ENCODE results near the gene CSNK2B. TPM values are rescaled to one million over a fixed set of nuclear protein-coding genes. Genes with fewer than 3 reads are reported as not detected.

The CSNK2B gene
- total RNA-seq, 2 experiments from 2014 or later = 215 to 219 TPM

- peaks cover 3% of the 10 kb centered on the region for H3K4me1 Mint-ChIP-seq (ENCODE audit: low read depth)
- no peak overlapping the region for H3K4me3 Mint-ChIP-seq
- peaks cover 9% of the 10 kb centered on the region for H3K36me3 Mint-ChIP-seq (ENCODE audit: low read depth)
- H3K27ac Mint-ChIP-seq = no peak overlapping the region
- H3K9me3 Mint-ChIP-seq = no peaks in the 10 kb centered on the region
- peak; percentile 33 for DNase-seq
- no peaks in the 10 kb centered on the region for H3K27me3 Mint-ChIP-seq (ENCODE audit: low read depth)
- intact Hi-C loops (cut with micrococcal nuclease) = no loop called here
- CTCF ChIA-PET = interaction anchor here (0.5 to 1.9 kb wide), 3 partner anchors 9 to 247 kb away, joined by 4 to 7 read pairs (median 5); partner anchors contain the start of gene LY6G5C
These were observed 23.6 kb downstream of the CSNK2B start for GRCh38 chr6:31689249-31690110.

GRCh38 chr6:31690231-31691077, 24.6 kb downstream of the CSNK2B start:
- H3K27ac Mint-ChIP-seq = peak overlapping the region; percentile 54
- H3K4me3 Mint-ChIP-seq = no peak overlapping the region
- DNase-seq = no peak
- CTCF ChIA-PET = interaction anchor here (0.5 to 1.9 kb wide), 4 partner anchors 10 to 217 kb away, joined by 3 to 7 read pairs (median 4); partner anchors contain the start of gene LY6G5C
- peaks cover 9% of the 10 kb centered on the region for H3K36me3 Mint-ChIP-seq (ENCODE audit: low read depth)
- H3K27me3 Mint-ChIP-seq (ENCODE audit: low read depth) = no peaks in the 10 kb centered on the region
- H3K4me1 Mint-ChIP-seq (ENCODE audit: low read depth) = peaks cover 3% of the 10 kb centered on the region
- intact Hi-C loops (cut with micrococcal nuclease) = no loop called here
- no peaks in the 10 kb centered on the region for H3K9me3 Mint-ChIP-seq

- H3K4me1 Mint-ChIP-seq (ENCODE audit: low read depth) = peaks cover 3% of the 10 kb centered on the region
- H3K4me3 Mint-ChIP-seq = no peak overlapping the region
- no peak for DNase-seq
- H3K27ac Mint-ChIP-seq = no peak overlapping the region
- H3K9me3 Mint-ChIP-seq = no peaks in the 10 kb centered on the region
- intact Hi-C loops (cut with micrococcal nuclease) = no loop called here
- H3K27me3 Mint-ChIP-seq (ENCODE audit: low read depth) = no peaks in the 10 kb centered on the region
- CTCF ChIA-PET = interaction anchor here (0.7 to 0.9 kb wide), 3 partner anchors 13 to 30 kb away, joined by 3 to 4 read pairs (median 3); no protein-coding TSS in a partner anchor
- peaks cover 10% of the 10 kb centered on the region for H3K36me3 Mint-ChIP-seq (ENCODE audit: low read depth)
These were observed 25.2 kb downstream of the CSNK2B start for GRCh38 chr6:31691078-31691463.

GRCh38 chr6:31691564-31692108, 25.8 kb downstream of the CSNK2B start:
- Mint-ChIP-seq H3K9me3 (no peaks in the 10 kb centered on the region), H3K27me3 (ENCODE audit: low read depth) (no peaks in the 10 kb centered on the region), H3K4me3 (no peak overlapping the region), H3K4me1 (ENCODE audit: low read depth) (peaks cover 3% of the 10 kb centered on the region), H3K36me3 (ENCODE audit: low read depth) (peaks cover 13% of the 10 kb centered on the region), H3K27ac (no peak overlapping the region)
- CTCF ChIA-PET = interaction anchor here (0.9 kb wide), 1 partner anchor 19 kb away, joined by 3 read pairs; no protein-coding TSS in a partner anchor
- DNase-seq = no peak
- intact Hi-C loops (cut with micrococcal nuclease) = no loop called here

DNA sequence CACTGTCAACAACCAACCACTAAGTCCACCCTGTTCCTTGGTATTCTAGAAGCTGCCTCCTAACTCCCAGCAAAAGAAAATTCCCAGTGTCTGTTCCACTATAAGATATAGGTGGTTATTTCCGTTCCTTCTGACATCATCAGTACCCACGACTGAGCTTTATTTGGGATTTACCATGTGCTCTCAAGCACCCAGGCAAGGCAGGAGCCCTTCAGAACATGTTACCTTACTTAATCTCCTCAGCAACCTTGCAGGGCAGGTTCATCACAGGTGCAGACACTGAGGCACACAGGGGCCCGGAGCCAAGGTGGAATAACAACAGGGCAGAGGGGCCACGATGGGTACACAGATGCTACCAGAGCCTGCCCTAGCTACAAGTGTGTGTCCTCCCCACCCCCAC, 26.5 kb downstream of the CSNK2B start:
- H3K4me1 Mint-ChIP-seq (ENCODE audit: low read depth) = peaks cover 5% of the 10 kb centered on the region
- H3K36me3 Mint-ChIP-seq (ENCODE audit: low read depth) = peaks cover 15% of the 10 kb centered on the region
- no peaks in the 10 kb centered on the region for H3K9me3 Mint-ChIP-seq
- intact Hi-C loops (cut with micrococcal nuclease) = no loop called here
- H3K27me3 Mint-ChIP-seq (ENCODE audit: low read depth) = no peaks in the 10 kb centered on the region
- H3K4me3 Mint-ChIP-seq = no peak overlapping the region
- DNase-seq = no peak
- H3K27ac Mint-ChIP-seq = no peak overlapping the region
- CTCF ChIA-PET = no interaction called here

DNA sequence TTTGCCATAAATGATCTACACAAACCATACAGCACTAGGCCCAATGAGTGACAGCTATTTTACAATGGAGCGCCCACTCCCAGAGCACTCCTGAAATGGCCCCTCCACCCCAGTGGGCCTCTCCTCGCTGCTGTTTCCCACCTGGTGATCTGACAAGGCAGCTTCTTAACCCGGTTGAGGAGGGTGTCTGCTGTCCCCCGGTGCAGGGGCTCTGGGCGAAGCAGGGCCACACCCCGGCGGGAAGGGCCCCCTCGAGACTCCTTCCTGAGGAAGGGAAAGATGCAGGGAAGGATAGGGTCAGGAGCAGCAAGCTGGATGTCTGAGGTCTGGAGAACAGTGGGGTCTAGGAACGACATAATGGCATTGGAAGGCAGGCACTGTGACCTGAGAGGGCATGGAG, 27.0 kb downstream of the CSNK2B start:
- H3K27ac Mint-ChIP-seq = no peak overlapping the region
- H3K9me3 Mint-ChIP-seq = no peaks in the 10 kb centered on the region
- no peaks in the 10 kb centered on the region for H3K27me3 Mint-ChIP-seq (ENCODE audit: low read depth)
- no peak overlapping the region for H3K4me3 Mint-ChIP-seq
- peaks cover 10% of the 10 kb centered on the region for H3K4me1 Mint-ChIP-seq (ENCODE audit: low read depth)
- no peak for DNase-seq
- H3K36me3 Mint-ChIP-seq (ENCODE audit: low read depth) = peaks cover 19% of the 10 kb centered on the region
- intact Hi-C loops (cut with micrococcal nuclease) = no loop called here
- CTCF ChIA-PET = no interaction called here

DNA sequence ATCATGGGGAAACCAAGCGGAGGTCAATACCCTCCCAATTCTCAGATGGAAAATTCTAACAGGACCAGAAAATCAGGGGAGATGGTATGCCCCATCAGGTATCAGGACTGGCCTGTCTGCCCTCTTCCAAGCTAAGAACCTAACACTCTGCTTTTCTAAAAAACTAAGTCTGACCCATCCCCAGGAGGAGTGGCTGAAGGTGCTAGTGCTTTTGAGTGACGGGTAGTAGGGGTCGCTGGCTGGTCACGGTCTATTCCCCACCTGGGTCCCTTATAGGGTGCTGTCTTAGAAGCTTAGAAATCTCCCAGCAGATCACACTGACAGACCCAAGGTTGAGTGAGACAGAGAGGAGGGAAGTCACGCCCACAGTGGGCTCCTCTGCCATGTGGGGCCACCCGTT, 27.7 kb downstream of the CSNK2B start:
- H3K9me3 Mint-ChIP-seq = no peaks in the 10 kb centered on the region
- no peak overlapping the region for H3K27ac Mint-ChIP-seq
- peaks cover 20% of the 10 kb centered on the region for H3K36me3 Mint-ChIP-seq (ENCODE audit: low read depth)
- no peaks in the 10 kb centered on the region for H3K27me3 Mint-ChIP-seq (ENCODE audit: low read depth)
- H3K4me3 Mint-ChIP-seq = no peak overlapping the region
- CTCF ChIA-PET = interaction anchor here (2.3 kb wide), 1 partner anchor 12 kb away, joined by 6 read pairs; the partner anchor contains the start of gene LY6G5C
- intact Hi-C loops (cut with micrococcal nuclease) = no loop called here
- DNase-seq = no peak
- peaks cover 12% of the 10 kb centered on the region for H3K4me1 Mint-ChIP-seq (ENCODE audit: low read depth)

DNA sequence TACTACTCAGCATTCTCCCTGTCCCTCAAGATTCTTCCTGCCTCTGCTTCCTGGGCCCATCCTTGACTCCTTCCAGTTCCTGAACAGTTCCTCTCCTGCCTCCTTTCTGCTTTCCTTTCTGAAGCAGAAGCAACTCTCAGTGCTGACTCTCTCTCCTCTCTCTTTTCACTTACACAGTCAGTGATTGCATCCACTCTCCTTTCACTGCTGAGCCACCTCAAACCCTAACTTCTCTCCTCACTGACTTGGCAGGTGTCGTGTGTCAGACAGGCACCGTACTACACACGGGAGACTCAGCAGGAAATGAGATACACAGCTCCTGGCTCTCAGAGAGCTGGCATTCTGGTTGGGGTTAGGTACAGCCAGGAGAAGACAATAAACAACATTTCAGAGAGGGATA, 31.7 kb downstream of the CSNK2B start:
- Mint-ChIP-seq H3K4me3 (no peak overlapping the region), H3K27ac (peak overlapping the region; percentile 70), H3K36me3 (ENCODE audit: low read depth) (peaks cover 19% of the 10 kb centered on the region), H3K9me3 (no peaks in the 10 kb centered on the region), H3K27me3 (ENCODE audit: low read depth) (no peaks in the 10 kb centered on the region), H3K4me1 (ENCODE audit: low read depth) (peaks cover 25% of the 10 kb centered on the region)
- intact Hi-C loops (cut with micrococcal nuclease) = no loop called here
- CTCF ChIA-PET = no interaction called here
- peak; percentile 32 for DNase-seq

DNA sequence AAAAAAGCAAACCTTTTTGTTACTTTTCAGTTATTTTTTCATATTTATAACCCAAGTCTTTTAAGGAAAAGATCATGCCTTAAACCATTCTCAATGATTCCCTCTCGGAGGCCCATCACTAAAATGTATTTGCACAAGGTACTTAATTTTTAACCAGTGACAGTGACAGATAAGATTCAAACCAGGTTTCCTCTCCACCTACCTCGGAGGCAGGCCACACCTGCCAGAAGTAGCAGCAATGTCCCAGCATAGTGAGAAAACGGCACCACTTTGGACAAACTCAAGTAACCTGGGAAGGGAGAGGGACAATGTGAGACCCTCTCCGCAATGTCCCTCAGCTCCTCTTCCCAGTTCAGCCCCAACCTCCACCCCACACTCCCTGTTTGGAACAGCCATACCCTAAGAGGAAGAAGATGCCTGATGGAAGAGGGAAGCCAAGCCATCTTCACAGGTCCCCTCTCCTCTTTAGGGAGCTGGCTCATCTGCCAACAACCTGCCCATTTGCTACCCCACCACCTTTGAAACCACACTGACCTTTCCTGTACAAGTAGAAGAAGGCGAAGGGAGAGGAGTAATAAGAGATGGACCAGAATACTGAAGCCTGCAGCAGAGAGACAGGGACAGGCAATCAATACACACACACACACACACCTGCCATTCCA, 35.0 kb downstream of the CSNK2B start:
- H3K27ac Mint-ChIP-seq = no peak overlapping the region
- peaks cover 28% of the 10 kb centered on the region for H3K4me1 Mint-ChIP-seq (ENCODE audit: low read depth)
- CTCF ChIA-PET = no interaction called here
- peaks cover 18% of the 10 kb centered on the region for H3K36me3 Mint-ChIP-seq (ENCODE audit: low read depth)
- H3K27me3 Mint-ChIP-seq (ENCODE audit: low read depth) = no peaks in the 10 kb centered on the region
- no peak overlapping the region for H3K4me3 Mint-ChIP-seq
- no peak for DNase-seq
- intact Hi-C loops (cut with micrococcal nuclease) = no loop called here
- H3K9me3 Mint-ChIP-seq = no peaks in the 10 kb centered on the region

DNA sequence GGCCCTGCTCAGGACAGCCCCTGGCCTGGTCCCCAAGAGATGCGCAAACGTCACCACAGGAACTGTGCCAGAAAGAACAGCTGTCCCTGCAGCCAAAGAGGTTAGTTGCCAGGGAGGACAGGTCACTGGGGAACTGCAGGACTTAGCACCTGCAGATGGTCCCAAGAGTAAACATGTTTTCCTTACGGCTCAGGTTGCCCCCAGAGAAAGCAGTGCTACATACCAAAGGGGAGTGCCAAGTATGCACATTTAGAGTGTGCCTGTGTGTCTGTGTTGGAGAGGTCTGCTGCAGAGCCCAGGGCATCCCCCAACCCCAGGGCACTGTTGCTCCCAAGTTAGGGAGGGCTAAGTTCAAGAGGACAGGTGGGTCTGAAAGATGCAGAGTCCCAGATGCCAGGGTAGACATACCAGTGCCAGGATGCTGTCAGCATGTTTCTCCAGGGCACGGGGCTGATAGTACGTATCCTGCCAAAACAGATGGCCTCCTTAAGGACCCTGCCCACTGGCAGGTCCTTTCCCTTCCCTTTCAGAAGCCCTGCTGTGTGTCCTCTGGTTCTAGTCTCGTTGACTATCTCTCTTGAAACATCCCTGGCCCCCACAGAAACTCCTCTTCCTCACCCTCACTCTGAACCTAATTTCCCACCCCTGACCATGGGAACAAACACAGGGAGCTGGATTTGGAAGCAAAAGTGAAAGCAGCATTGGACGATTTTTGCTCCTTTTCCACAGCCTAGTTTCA, 36.0 kb downstream of the CSNK2B start:
- Mint-ChIP-seq H3K9me3 (no peaks in the 10 kb centered on the region), H3K4me3 (peak overlapping the region; percentile 99), H3K27ac (peak overlapping the region; percentile 97), H3K4me1 (ENCODE audit: low read depth) (peaks cover 28% of the 10 kb centered on the region), H3K27me3 (ENCODE audit: low read depth) (no peaks in the 10 kb centered on the region), H3K36me3 (ENCODE audit: low read depth) (peaks cover 13% of the 10 kb centered on the region)
- intact Hi-C loops (cut with micrococcal nuclease) = no loop called here
- CTCF ChIA-PET = no interaction called here
- peak; percentile 7 for DNase-seq

- peak; percentile 72 for DNase-seq
- Mint-ChIP-seq H3K27me3 (ENCODE audit: low read depth) (no peaks in the 10 kb centered on the region), H3K27ac (peak overlapping the region; percentile 97), H3K4me1 (ENCODE audit: low read depth) (peaks cover 26% of the 10 kb centered on the region), H3K9me3 (no peaks in the 10 kb centered on the region), H3K4me3 (peak overlapping the region; percentile 99), H3K36me3 (ENCODE audit: low read depth) (peaks cover 10% of the 10 kb centered on the region)
- intact Hi-C loops (cut with micrococcal nuclease) = no loop called here
- CTCF ChIA-PET = interaction anchor here (1.1 kb wide), 1 partner anchor 128 kb away, joined by 4 read pairs; no protein-coding TSS in a partner anchor
These were observed 36.5 kb downstream of the CSNK2B start for GRCh38 chr6:31702405-31702818.
